NAMALWA (cell line): ENCODE measurements around the gene HOXD13.
A peak's percentile ranks its signal among the peaks of the same experiment; 100 is the strongest.

Experiments used
- DNase-seq: peaks from one replicate; pipeline ENCODE4 v3.0.0-alpha.2; 2015; ENCODE audit warnings: low spot score

Gene HOXD13

GRCh38 chr2:176094349-176094748, 1.8 kb downstream of the HOXD13 start:
- no peak for DNase-seq

GRCh38 chr2:176095421-176095820, 2.9 kb downstream of the HOXD13 start:
- DNase-seq, result no peak

GRCh38 chr2:176096243-176096985, 3.9 kb downstream of the HOXD13 start:
- DNase-seq, result no peak

GRCh38 chr2:176096986-176097819, 4.7 kb downstream of the HOXD13 start:
- peak; percentile 67 for DNase-seq

- no peak for DNase-seq
These were observed 5.4 kb downstream of the HOXD13 start for GRCh38 chr2:176097820-176098365.

- no peak for DNase-seq
These were observed 6.0 kb downstream of the HOXD13 start for GRCh38 chr2:176098366-176099158.

GRCh38 chr2:176099159-176099727, 6.7 kb downstream of the HOXD13 start:
- DNase-seq, result no peak

GRCh38 chr2:176099728-176100546, 7.4 kb downstream of the HOXD13 start, which contains the start of gene HOXD12:
Gene HOXD12 (plus strand): TSS chr2:176099795. CDS start chr2:176099802, 7 bp downstream.
- DNase-seq, result no peak

GRCh38 chr2:176100547-176101140, 8.1 kb downstream of the HOXD13 start:
- no peak for DNase-seq

- no peak for DNase-seq
These were observed 8.8 kb downstream of the HOXD13 start for GRCh38 chr2:176101216-176101830.

GRCh38 chr2:176101842-176102241, 9.3 kb downstream of the HOXD13 start:
- no peak for DNase-seq

GRCh38 chr2:176102309-176102866, 9.9 kb downstream of the HOXD13 start:
- no peak for DNase-seq

GRCh38 chr2:176103194-176103593, 10.7 kb downstream of the HOXD13 start:
- DNase-seq, result no peak

GRCh38 chr2:176103742-176104315, 11.3 kb downstream of the HOXD13 start:
- DNase-seq, result no peak

- DNase-seq, result no peak
These were observed 12.0 kb downstream of the HOXD13 start for GRCh38 chr2:176104316-176105077.

- DNase-seq, result no peak
These were observed 12.7 kb downstream of the HOXD13 start for GRCh38 chr2:176105078-176105729.

- no peak for DNase-seq
These were observed 13.4 kb downstream of the HOXD13 start for GRCh38 chr2:176105730-176106580.
